ENCODE results near the gene ATF7.

Gene ATF7

DNA sequence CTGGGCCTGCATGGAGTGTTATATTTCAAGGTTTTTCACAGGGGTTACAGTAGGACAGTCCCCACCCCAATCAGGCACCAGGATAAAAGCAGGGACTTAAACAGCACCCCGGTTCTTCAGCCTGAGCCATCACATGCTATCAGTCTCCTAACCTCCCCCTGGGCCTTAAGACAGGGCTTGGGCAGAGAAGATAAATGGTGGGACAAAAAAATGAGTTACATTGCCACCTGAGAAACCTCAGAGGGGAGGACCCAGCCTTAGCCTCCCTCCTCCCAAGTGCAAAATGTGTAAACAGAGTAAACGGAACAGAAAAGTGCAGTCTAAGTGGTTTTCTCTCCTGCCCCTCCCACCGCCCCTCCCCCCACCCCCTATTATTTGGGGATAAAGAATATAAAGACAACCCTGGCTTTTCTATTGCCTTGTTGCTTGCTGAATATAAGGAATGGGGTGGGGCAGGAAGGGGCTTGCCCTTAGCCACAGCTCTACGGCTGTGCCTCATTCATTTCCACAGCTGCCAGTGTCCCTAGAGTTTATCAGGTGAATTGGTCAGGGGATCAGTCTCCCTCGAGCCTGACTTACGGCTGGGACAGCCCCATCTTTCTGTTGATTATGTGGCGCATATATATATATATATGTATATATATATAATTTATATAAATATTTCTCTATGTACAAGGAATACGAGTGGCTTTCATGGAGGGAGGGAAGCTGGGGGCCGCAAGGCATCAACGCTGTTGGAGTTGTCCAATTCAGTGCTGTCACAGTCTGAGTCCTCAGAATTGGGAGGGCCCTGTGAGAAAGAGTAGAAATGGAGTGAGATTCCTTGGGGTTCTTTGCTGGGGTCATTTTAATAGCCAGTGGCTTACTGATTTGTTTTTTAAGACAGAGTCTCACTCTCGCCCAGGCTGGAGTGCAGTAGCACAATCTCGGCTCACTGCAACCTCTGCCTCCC is 145.4 kb downstream of the ATF7 start:
- no peak for FAIRE-seq

DNA sequence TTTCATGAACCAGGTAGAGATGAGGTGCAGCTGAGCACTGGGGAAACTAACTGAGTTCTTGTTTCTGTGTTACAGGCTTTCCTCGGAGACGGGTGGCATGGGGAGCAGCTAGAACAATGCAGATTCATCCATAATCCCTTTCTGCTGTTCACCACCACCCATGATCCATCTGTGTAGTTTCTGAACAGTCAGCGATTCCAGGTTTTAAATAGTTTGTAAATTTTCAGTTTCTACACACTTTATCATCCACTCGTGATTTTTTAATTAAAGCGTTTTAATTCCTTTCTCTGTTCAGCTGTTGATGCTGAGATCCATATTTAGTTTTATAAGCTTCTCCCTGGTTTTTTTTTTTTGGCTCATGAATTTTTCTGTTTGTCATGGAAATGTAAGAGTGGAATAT is 146.9 kb downstream of the ATF7 start:
- no peak for FAIRE-seq

DNA sequence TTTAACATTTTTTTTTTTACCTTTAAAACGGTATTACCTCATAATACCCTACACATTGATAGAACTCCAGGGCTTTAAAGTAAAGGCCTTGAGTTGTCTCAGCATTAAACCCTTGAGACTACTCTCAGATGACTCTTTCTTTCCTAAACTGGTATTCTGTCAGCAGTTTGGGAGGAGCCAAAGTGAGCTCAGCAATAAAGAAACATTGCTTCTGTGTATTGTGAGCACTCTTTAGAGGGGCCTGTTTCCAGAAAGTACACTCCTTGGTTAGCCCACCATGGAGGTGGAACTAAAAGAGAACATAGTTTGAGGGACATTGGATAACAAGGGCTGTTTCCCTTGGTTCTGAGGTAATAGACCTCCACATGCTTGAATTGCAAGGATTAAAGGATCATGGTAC is 147.3 kb downstream of the ATF7 start:
- FAIRE-seq, result no peak

DNA sequence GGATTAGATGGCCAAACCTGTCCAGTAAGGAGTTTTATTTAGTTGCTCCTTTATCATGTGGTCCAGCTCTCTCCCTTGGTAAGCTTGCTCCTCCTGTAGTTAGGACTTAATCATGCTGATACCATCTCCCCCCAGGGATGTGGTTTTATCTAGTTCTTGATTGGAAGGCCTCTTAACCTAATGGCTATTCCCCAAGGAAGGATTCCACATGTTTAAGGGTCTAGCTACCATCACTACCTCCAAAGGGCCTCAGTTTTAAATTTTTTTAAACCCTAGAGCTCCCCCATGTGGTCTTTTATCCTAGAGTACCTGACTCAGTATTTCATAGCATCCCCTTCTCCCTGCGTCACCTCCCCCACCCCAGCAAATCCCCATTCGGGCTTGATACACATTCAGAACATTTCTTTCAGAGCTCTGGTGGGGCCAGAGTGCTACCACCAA is 149.4 kb downstream of the ATF7 start:
- FAIRE-seq, result no peak

DNA sequence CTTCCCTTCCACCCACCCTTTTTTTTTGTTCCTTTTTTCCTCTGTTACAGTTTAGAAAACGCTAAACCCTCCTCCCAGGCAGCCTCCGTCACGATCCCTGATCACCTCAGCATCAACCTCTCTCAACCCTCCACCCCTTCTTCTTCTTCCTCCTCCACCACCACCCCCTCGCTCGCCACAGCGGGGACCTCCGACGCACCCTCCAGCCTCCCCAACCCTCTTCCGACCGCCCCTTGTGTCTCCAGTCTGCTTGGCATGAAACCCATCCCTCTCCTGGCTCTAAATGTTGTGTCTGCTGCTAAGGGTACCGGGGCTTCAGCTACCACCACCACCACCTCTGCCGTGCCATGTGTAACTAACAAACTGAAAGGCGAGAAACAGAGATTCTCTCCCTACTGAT is 151.4 kb downstream of the ATF7 start:
- no peak for FAIRE-seq

DNA sequence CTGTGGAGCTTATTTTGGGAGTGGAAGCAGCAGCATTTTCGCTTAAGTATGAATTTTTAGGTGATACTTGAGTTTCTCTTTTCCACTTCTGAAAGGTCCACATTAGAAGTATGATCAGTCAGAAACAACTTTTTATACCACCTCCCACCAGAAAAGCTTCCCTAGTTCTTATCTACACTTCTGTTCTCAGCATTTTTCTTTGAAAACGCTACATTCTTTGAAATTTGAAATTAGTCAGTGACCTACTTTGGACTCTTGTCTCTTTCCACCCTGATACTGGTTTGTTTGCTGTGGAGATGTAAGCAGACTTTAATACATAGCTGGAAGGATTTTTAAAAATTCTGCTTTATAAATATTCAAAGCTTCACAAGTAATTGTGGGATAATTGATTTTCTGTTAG is 152.1 kb downstream of the ATF7 start:
- FAIRE-seq, result no peak

DNA sequence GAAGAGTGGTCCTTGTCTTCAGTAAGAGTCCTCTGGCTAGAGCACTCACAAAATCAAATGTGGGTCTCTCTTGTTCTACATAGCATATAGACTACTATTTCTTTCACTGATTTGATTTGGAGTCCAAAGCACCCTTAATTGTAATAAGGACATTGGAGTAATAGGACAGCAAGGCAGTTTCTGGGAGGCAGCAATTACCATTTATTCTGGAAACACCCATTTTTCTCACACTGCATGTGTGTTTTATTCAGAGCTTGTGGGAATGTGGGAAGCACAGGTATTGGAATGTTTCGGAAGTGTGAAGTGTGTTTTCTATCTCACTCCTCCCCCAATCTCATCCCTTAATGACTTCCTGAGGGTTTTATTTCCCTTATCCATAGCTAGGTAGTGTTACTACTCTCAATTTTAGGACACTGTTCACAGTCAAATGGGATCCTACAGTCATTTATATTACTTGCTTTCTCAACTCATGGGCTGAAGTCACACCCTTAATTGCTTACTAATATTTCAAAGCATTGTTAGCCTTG is 154.1 kb downstream of the ATF7 start:
- FAIRE-seq, result no peak

DNA sequence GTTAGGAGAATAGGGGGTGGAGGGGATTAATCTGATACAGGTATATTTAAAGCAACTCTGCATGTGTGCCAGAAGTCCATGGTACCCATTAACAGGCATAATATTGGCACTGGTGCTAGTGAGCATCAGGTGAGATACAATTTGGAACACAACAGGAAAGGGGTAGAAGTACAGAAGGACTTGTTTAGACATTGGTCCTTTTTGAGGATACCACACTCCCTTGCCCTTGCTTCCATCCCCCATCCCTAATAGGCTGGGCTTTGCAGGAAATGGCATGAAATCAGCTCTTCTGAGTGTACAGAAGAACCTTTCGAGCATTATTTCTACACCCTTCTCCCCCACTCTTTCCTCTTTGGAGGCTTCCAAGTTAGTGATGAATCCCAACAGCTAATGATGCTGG is 157.9 kb downstream of the ATF7 start:
- no peak for FAIRE-seq

DNA sequence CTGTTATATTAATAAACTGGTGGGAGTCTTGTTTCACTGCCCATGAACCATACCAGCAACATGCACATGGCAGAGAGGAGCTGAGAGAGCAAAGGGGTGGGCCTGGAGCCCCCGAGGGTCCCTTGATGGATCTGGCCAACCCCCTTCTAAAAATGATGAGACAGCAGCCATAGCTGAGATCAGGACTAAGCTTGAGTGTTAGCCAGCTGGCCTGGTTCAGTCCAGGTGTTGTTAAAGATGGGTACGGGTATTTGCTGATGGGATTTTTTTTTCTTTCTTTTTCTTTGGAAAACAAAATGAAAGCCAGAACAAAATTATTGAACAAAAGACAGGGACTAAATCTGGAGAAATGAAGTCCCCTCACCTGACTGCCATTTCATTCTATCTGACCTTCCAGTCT is 158.3 kb downstream of the ATF7 start:
- no peak for FAIRE-seq

DNA sequence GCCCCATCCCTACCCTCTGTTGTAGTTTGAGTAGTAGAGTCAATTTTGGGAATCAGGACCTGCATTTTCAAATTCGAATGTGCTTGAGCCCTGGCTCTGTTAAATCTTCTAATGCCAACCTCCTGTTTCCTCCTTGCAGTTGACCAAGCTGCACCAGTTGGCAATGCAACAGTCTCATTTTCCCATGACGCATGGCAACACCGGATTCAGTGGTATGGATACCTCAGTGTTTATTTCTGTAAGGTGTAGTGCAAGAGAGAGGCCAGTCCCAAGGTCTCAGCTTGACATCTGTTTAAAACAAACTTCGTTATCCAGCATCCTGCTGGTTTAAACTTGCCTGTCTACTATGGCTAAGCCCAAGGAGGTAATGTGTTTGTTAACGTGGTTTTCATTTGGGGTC is 159.1 kb downstream of the ATF7 start:
- FAIRE-seq, result no peak

DNA sequence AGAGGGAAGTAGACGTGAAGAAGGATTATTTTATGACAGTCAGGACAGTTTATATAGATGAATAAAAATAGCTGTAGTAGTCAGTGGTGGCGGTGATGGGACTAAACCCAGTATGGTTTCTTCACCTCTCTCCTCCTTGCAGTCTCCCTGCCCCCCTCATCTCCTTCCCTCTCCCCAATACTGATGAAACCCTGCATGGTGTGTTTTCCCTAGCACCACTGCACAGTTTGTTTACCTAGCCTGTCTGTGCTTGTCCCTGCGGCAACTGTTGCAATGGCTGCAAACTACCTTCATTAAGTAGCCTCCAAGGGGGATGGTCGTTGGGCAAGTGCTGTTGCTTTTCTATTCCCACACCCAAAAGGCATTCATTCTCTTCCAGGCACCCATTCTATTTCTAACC is 159.5 kb downstream of the ATF7 start:
- no peak for FAIRE-seq

DNA sequence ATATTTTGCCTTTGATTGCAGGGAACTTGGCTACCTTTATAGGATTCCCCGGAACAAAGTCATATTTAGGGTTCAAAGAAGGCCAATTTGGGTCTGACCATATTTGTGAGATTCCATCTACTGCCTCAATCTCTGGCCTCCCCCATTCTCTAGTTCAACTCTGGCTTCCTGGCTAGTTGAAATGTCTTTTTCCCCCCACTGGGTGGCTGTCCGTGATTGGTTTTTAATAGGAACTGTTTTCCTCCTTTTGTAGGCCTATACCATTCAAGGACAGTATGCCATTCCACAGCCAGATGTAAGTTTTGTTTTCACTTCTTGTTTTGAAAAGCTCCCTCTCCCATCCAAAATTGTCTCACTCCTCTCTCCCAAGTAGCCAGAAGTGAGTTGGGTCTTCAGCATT is 160.5 kb downstream of the ATF7 start:
- no peak for FAIRE-seq

DNA sequence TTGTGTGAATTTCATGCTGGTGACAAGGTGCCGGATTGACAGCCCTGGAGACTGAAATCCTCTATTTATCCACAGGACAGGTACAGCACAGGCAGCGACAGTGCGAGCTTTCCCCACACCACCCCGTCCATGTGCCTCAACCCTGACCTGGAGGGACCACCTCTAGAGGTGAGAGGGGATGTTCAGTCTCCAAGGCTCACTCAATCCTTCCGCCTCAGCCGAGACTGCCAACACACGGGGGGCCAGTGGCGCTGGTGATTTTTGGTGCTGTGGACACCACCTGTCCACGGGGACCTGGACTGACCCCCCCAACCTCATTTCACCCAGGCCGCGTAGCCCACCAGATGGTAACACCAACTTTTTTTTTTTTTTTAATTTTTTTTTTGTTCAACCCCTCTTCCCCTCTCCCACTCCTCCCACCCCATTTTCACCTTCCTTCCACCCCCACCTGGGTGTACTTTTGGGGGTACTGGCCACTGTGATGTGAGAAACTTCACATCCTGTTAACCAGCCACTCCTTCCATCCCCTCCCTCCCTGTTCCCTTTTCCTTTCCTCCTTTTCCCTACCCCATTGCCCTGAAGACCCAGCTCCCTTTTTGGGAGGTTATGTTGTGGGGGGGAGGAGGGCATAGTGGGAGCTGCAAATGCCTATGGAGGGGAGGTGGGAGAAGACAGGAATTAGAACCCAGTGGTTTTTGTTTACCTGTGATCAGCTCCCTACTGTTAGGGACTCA is 161.3 kb downstream of the ATF7 start:
- no peak for FAIRE-seq

DNA sequence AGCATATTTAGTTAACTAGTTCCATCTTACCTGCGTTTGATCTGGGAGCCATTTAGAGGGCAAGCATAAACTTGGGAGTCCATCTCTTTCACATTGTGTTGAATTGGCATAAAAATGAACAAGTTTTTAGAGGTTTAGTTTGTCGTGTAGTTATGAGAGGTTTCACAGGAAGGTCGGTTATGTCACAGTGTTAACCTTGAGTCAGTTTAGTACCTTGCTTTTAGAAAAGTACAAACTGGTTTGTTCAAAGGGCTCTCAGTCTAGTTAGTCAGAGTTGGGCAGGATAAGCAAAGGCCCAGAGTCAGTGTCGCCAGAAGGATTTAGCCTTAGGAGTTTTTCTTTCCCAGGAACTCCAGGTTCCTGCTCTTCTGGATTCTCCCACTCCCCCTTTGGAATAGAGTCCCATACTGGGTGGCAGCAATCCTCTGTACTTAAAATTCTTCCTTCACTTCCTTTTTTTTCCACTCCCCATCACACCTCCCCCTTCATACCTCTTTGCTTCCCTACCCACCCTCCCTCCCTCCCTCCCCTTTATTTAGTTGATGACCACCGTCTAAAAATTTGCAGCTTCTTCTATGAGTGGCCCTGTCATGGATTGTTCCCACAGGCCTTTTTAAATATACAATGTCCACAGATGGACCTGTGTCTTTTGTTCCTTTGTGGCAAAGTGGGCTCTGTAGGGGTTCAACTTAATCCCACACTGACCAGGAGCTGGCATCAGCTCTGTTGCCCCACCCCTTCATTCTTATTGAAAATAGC is 162.2 kb downstream of the ATF7 start:
- no peak for FAIRE-seq

DNA sequence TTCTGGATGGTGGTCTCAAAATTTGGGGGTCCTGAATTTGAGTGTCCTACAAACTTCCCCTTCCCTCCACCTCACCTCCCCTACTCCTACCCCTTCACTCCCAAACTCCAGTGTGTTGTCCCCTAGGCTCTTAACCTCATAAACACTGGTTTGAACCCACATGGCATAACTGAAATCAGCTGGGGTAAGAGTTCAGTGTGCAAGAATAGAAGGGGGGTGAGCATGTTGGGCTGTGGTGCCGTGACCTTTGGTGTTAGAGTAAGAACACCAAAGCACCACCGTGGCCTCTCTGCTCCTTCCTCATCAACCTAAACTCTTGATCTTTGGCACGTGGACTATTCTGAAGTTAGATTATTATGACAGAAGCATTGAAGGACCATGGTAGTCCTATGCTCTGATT is 163.2 kb downstream of the ATF7 start:
- no peak for FAIRE-seq

DNA sequence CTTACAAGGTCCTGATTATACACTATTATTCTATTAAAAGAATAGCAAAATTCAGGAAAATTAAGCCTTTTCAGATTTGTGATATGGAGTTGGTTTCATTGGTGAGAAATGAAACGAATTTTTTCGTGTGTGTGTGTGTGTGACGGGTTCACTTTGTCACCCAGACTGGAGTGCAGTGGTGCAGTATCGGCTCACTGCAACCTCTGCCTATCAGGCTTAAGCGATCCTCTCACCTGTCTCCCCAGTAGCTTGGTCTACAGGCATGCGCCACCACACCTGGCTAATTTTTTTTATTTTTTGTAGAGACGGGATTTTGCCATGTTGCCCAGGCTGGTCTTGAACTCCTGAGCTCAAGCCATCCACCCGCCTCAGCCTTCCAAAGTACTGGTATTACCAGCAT is 164.6 kb downstream of the ATF7 start:
- FAIRE-seq, result no peak

DNA sequence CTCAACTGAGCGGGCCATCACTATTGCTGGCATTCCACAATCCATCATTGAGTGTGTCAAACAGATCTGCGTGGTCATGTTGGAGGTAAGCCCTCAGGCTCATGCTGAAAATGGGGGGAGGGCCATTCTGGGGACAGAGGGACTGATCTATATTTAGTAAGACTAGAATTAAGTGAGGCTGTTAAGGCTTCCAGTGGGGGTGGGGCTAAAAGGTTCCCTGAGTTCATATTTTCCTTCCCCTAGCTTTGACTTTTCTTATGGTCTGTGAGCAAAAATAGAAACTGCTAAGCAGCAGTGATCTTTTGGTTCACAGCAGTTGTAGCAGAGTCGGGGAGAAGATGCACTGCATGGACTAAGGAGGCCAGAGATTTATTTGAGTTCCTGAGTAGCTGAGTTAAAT is 165.1 kb downstream of the ATF7 start:
- FAIRE-seq, result no peak

DNA sequence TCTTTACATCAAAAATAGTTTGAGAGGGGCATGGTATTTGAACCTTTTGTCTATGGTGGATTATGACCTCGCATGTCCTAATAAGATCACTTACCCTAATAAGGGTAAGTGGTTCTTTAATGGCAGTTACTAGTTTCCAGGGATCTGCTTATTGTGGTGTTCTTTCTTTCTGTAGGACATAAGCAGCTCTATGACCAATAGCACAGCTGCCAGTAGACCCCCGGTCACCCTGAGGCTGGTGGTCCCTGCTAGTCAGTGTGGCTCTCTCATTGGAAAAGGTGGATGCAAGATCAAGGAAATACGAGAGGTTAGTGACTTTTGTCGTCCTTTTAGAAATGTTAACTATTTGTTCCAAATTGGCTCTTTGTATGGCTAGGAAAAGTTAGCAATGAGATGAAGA is 167.1 kb downstream of the ATF7 start:
- no peak for FAIRE-seq

Measured in A204.1 (cell line).